ENCODE measurements around the gene IPMK.
A peak's percentile ranks its signal among the peaks of the same experiment; 100 is the strongest.
"Not testable (repeated sequence)": the region's sequence is repeated elsewhere in the genome, so short reads cannot be mapped to it uniquely, and the experiment has no call there.

IPMK gene

DNA sequence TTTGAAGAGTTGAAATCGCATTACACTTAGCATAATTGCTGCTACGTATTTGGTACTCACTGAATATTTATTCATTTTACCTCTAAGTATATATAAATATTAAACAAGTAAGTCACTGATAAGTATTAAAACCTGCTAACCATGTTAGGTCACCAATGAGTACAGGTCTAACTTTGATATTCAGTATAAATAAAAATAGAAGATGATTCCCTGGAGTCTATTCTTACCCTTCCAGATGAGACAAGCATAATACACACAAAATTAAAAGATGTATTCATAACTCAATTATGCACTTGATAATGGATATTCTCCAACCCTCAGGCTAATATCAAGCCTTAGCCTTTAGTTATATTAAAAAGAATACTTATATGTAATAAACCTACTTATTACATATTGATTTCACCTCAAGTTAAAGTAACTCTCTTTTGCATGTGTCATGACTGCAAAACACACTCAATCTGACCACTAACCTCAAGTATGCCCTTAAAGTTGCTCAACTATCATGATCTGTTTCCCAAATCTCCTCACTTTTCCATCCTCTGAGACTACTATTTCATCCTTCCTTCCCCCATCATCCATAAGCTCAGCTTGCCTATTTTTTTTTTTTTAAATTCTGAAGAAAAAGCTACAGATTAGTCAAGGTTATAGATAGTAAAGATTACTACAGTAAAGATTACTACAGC lies 46.8 kb downstream of the IPMK start:
- DNase-seq (ENCODE audit: low spot score), result no peak

DNA sequence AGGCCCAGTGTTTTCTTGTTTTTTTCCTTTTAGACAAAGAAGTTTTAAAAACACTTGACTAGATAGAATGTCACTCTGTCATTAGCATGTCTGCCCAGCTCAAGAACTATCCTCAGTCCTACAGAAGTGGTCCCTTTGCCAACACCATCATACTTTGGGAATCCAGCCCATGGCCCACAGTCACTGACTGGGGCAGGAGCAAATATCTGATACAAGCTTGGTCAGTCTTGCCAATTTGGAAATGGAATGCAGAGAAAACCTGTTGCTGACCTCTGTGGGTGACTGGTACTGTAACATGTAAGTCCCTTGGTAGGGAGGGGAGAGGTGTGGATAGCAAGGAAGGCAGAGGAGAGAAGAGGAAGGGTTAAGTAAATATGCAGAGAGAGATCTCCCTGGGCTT lies 47.8 kb downstream of the IPMK start:
- DNase-seq (ENCODE audit: low spot score), result no peak

DNA sequence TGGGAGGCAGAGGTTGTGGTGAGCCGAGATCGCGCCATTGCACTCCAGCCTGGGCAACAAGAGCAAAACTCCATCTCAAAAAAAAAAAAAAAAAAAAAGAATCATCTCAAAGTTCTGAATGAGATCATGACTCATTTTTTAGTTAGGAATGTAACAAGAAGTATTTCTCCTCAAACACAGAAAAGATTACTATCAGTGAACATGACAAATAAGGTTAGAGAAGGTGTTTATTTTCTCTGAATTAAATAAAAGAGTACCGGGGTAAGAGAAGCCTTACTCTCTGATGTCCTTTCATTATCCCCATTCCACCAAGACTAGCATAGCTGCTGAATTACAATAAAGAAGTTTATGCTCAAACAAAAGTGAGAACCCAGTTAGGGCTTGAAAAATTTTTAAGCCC lies 50.1 kb downstream of the IPMK start:
- DNase-seq (ENCODE audit: low spot score), result no peak

DNA sequence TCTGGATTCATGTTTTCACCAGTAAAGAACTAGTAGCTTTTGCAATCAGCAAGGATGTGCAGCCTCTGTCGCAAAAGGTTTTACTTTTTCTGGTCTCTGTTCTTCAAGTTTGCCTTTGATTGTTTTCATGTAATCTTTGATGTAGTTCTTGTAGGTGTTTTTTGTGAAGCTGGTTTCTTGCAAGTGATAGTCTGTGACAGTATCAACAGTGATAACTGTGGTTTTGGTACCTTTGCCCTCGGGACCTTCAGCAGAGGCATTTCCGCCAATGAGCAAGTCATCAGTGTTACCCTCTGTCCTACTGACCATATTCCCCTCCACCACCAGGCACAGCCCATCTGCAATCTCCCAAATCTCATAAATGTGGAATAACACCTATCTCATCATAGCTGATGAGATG lies 55.1 kb downstream of the IPMK start:
- DNase-seq (ENCODE audit: low spot score), result no peak

DNA sequence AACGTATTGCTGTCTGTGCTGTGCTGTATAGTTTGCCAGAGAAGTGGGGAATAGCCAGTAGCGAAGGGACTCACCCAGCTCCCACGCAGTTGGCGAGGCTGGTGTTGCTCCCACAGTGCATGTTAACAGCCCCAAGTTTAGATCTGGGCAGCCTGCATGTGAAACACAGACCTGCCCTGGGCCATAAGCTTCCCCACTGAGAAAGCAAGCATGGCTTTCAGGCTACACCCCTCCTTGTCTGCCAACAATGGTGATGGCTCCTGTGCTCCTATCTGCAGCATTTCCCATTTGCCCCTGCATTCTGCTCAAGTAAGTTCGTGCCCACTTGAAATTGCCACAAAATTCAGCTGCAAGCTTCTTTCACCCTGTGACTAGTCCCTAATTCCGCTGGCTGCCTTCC lies 57.5 kb downstream of the IPMK start:
- DNase-seq (ENCODE audit: low spot score), result no peak

DNA sequence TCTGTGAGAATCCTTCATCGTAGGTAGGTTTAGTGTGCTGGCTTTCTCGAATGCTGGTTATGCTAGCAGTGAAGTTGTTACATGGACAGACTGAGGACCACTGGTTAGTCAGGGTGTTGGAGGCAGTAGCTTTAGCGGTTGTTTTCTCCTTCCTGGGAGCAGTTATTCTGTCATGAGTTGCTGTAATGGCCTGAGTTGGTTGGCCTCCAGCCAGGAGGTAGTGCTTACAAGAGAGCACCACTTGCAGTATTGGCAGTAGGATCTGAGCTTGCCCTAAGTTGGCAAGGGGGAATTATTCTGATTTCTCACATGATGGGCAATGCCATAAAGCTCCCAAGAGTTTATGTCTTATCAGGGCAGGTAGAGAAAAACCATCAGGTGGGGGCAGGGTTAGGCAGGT lies 58.0 kb downstream of the IPMK start:
- no peak for DNase-seq (ENCODE audit: low spot score)

DNA sequence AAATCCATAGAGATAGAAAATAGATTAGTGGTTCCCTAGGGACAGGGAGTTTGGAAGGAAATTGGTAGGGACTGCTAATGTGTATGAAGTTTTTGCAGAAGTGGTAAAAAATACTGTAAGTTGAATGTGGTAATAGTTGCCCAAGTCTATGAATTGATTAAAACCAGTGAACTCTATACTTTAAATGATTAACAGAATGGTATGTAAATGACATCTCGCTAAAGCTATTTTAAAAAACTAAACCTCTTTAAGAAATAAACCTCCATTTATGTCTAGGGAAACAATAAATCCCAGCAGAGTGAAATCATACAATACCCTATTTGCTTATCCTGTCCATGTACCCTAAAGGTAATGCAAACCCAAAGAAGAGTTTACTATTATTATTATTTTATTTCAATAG lies 61.4 kb downstream of the IPMK start:
- DNase-seq (ENCODE audit: low spot score), result no peak

DNA sequence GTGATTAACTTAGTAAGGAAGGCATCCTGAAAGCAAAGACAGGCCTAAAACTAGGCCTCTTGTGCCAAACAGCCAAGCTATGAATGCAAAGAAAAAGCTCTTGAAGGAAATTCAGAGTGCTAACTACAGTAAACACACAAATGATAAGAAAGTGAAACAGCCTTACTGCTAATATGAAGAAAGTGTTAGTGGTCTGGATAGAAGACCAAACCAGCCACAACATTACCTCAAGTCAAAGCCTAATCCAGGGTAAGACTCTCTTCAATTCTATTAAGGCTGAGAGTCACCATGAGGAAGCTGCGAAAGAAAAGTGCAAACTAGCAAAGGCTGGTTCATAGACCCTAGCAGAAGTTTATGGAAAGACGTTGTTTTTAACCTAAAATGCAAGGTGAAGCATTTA lies 66.0 kb downstream of the IPMK start:
- no peak for DNase-seq (ENCODE audit: low spot score)

DNA sequence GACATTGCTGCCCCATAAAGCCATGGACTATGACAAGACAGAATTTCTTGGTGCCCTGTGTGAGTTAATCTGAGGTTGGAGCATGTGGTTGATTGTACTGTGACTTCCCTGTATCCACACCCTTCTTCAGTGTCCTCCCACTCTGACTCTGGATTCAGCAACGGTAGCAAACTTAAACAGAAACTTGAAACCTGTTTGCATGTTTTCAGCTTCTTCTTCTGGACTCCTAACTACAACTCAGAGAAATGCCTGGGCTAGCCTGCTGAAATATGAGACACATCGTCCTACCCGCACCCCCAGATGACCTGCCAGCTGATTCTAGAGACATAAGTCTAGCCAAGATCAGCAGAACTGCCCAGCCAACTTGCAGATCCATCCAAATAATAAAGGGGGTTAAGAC lies 78.4 kb downstream of the IPMK start:
- no peak for DNase-seq (ENCODE audit: low spot score)

DNA sequence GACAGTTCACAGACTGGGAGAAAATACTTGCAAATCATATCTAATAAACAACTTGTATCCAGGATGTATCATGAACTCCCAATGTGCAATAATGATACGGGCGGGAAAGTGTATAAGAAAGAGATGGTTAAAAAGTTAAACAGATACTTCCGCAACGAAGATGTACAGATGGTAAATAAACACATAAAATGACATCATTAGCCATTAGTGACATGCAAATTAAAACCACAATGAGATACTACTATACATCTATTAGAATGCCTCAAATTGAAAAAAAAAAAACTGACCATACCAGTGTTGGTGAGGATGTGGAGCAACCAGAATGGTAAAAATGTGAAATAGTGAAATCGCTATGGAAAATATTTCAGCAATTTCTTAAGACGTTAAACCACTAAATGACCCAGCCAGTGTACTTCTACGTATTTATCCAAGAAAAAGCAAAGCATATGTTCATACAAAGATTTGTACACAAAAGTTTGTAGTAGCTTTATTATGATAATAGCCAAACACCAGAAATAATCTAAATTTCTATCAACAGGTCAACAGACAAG lies 83.5 kb downstream of the IPMK start:
- DNase-seq (ENCODE audit: low spot score), result no peak

DNA sequence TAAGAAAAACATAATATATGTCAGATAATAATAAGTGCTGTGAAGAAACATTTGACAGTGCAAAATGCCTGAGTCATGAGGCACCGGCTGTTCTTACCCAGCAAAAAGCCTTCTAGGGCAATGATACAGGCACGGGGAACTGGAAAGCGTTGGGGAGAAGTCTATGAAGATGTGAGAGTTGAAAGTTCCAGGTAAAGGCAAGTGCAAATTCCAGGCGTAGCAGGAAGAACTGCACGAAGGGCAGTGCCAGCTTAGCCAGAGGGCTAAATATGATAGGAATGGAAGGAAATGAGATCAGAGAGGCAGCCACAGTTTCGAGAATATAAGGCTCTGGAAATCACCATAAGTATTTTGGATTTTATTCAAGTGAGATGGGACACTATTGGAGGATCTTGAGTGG lies 87.0 kb downstream of the IPMK start:
- no peak for DNase-seq (ENCODE audit: low spot score)

DNA sequence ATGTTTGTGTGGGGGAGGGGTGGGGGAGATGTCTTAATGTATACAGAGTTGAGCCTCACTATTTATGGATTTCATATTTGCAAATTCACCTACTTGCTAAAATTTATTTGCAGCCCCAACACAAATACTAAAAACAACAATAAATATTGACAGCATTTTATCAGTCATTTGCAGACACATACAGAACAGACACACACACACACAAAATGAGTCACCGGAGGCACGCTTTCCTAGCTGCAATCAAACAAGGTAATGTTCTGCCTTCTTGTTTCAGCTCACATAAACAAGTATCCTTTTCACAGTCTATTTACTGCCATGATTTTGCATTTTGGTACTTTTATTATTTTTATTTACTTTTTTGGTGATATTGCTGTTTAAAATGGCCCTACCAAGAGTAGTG lies 88.5 kb downstream of the IPMK start:
- no peak for DNase-seq (ENCODE audit: low spot score)

DNA sequence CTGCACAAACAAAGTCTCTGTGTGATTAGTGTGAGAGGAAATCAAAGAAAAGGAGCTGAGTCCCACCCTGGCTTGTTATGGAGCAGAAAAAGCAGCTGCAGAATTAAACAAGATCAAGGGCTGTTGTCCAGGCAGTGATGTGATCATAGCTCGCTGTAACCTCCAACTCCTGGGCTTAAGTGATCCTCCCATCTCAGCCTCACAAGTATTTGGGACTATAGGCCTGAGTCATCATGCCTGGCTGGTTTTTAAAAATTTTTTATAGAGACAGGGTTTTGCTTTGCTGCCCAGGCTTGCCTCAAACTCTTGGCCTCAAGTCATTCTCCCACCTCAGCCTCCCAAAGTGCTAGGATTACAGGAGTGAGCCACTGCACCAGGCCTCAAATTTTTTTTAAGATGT lies 88.9 kb downstream of the IPMK start:
- no peak for DNase-seq (ENCODE audit: low spot score)

DNA sequence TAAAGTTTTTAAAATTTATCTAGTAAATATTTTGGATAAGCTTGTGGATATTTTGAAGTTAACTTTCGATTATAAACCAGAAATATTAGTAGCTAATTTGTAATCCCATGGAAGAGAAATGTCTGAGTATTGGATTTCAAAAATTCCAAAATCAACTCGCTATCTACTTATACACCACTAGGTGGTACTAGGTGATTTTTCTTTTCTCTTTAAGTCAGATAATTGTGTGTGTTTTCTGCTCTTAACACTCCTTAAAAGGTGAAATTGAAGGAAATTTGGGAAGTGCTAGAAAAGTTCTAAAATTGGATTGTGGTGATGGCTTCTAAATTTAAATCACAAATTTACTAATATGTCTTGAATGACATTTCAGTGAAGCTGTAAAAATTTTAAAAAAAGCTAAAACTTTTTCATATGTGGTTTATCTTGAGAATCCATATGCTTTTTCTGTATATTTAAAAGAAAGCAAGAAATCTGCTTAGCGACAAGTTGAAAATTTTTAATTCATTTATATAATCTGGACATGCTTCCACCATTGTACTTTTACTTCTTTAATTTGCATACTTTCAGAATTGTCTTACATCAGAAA lies 90.2 kb downstream of the IPMK start:
- DNase-seq (ENCODE audit: low spot score), result peak; percentile 10

DNA sequence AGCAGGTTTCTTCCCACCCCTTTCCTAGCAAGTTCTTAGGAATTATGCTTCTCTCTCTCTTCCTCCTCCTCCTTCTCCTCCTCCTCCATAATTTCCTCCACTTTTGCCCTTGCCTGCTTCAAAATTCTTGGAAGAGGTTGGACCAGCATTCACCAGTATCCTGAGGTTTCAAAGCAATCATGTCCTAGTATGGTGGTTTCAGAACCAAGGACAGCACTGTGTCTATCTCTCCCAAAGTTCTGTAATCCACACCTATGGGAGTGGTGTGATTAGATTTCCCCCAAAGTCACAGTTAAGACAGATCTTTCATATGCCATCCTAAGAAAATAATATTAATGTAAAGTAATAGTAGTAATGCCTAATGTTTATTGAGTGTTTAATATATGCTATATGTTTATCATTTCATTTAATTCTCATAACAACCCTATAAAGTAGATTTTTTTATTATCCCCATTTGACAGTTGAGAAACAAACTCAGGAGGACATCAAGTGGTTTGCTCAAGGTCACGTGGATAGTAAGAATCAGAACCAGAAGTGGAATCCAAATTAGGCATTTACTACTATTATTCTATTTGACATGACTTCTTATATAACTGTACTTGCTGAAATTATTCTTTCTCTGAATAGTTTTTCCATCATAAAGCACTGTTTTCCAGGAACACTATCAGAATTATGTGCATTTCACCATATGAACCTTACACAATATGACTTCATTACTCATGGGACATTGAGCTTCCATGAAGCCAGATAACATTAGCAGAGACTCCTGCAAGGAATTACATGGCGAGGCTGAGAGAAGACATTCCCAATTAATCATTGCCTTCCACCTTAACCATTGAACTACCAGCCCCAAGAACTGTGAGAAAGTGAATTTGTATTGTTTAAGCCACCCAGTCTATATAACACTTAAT lies 91.4 kb downstream of the IPMK start:
- no peak for DNase-seq (ENCODE audit: low spot score)

DNA sequence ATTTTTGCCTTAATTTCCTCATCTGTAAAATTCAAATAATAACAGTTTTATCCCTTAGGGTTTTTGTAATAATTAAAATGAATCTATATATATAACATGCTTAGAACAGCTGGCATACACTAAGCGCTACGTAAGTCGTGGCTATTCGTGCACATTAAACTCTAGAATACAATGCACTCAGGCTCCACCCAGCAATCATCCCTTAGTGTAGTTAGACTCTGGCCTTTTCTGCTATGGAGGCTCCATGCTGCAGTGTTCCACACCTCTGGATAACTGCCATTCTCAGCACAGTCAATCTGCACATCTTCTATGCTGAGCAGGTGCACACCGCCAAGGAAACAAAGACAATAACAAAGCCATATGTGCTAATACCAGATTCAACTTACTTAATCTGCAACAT lies 92.9 kb downstream of the IPMK start:
- no peak for DNase-seq (ENCODE audit: low spot score)

DNA sequence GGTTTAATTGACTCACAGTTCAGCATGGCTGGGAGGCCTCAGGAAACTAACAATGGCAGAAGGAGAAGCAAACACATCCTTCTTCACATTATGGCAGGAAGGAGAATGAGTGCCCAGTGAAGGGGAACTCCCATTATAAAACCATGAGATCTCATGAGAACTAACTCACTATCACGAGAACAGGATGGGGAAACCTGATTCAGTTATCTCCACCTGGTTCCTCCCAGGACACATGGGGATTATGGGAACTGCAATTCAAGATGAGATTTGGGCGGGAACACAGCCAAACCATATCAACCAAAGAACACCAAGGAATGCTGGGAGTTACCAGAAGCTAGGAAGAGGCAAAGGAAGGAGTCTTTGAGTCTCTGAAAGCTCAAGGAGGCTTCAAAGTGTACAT lies 94.3 kb downstream of the IPMK start:
- no peak for DNase-seq (ENCODE audit: low spot score)

DNA sequence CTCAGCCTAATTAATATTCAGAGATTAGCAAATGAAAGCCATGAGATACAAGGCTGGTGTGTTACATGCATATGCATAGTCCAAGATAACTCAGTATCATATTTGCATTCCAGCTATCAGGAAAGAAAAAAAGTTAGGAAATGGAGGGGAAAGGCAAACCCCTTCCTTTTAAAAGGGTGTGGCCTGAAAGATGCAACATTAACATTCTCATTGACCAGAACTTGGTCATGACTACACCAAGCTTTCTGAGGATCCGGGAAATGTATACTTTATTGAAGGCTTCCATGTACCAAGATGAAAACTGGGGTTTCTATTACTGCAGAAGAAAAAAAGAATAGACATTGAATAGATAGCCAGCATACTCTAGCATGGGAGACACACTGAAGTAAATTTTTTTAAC lies 96.5 kb downstream of the IPMK start:
- no peak for DNase-seq (ENCODE audit: low spot score)

DNA sequence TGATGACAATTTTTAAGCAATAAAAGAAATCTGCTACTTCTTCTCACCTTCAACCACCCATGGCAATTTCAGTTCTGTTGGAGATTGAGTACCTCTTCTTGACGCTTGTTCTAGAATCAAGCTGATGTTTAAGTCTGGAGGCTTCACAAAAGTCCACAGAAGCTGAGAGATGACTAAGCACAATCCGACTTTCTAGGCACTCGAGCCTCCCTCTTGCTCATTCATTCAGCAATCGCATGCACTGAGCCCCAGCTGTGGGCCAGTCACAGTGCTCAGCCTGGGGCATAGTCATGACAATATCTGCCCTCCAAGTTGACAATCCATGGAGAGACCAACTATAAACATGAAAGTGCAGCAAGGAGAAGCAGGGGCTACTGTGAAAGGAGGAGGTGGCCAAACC lies 103.2 kb downstream of the IPMK start:
- DNase-seq (ENCODE audit: low spot score), result no peak

DNA sequence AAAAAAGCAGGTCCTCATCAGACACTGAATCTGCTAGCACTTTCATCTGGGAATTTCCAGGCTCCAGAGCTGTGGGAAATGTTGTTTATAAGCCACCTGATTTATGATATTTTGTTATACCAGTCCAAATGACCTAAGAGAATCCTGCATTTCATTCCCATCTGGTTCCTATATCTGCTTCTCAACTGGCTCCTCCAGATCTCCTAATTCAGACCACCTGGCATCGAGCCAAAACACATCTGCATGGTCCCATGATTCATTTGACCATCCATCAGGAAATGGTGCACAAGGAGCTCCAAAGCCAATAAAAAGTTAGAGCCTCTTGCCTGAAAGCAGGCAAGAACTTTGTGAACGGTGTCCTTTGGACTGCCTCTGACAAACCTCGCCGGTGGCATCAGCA lies 108.9 kb downstream of the IPMK start:
- DNase-seq (ENCODE audit: low spot score), result no peak

DNA sequence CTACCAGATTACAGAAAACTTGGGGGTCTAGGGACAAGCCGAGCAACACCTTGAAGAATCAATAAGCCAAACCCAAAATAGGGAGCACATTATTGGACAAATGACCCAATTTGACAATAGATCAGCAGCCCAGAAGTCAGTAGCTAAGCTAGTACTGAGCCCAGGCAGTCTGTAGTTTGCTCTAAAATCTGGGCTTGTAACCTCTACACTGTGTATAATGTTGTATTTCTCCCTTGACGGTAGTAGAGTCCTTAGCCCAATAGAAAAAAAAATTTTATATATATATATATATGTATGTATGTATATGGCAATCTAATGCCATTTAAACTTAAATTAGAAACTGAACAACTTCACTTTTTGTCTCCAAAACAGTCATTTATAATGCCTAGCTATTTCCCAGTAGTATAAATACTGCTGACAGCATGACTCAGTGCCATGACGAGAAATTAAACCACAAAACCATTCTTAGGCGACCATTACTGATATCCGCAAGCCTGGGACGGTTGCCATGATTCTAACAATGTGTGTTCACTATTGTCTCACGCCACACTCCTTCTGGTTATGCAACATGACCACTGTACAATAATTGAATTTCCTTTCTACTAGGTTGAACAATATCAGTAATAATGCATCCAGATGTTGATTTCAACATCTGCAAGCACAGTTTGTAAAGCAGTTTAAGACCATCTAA lies 110.5 kb downstream of the IPMK start:
- no peak for DNase-seq (ENCODE audit: low spot score)

DNA sequence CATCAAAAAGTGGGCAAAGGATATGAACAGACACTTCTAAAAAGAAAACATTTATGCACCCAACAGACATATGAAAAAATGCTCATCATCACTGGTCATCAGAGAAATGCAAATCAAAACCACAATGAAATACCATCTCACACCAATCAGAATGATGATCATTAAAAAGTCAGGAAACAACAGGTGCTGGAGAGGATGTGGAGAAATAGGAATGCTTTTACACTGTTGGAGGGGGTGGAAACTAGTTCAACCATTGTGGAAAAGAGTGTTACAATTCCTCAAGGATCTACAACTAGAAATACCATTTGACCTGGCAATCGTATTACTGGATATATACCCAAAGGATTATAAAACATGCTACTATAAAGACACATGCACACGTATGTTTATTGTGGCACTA lies 111.8 kb downstream of the IPMK start:
- not testable (repeated sequence) for DNase-seq (ENCODE audit: low spot score)
